GM23338 (cell line): ENCODE results near the gene NFKB1. TPM values are rescaled to one million over a fixed set of nuclear protein-coding genes. Genes with fewer than 3 reads are reported as not detected.

ENCODE experiments used
- ATAC-seq: fragments of 200-7000 bp; cut with Tn5 transposase; 3 replicates; pipeline ENCODE4 v1.9.1; 2020
- DNase-seq: peaks from one replicate; pipeline ENCODE4 v3.0.0-alpha.2; 2015; ENCODE audit warnings: low spot score
- H2AFZ ChIP-seq: fragments of 200-600 bp; sonication (generic); 2 replicates; pipeline ENCODE4 v1.8.0; 2016; ENCODE audit warnings: antibody characterized with exemption, mild to moderate bottlenecking, moderate library complexity
- H3F3A ChIP-seq: fragments of 200-600 bp; sonication (generic); replicated peaks from 2 replicates; pipeline ENCODE4 v1.8.0; 2017; ENCODE audit warnings: antibody characterized with exemption, mixed run types, low read depth
- H3K27ac ChIP-seq: fragments of 200-600 bp; sonication (generic); 2 replicates; pipeline ENCODE4 v1.6.1; 2016; ENCODE audit warnings: low read depth
- H3K27me3 ChIP-seq: fragments of 200-600 bp; sonication (generic); 2 replicates; pipeline ENCODE4 v1.8.0; 2016; ENCODE audit warnings: mild to moderate bottlenecking, mixed run types, moderate library complexity; ENCODE audit not compliant: insufficient read depth
- H3K36me3 ChIP-seq: fragments of 200-600 bp; sonication (generic); 2 replicates; pipeline ENCODE4 v1.8.0; 2016; ENCODE audit warnings: mild to moderate bottlenecking; ENCODE audit not compliant: insufficient read depth
- H3K4me1 ChIP-seq: fragments of 200-600 bp; sonication (generic); 2 replicates; pipeline ENCODE4 v1.8.0; 2016; ENCODE audit warnings: mild to moderate bottlenecking, moderate library complexity; ENCODE audit not compliant: insufficient read depth
- H3K4me2 ChIP-seq: fragments of 200-600 bp; sonication (generic); 2 replicates; pipeline ENCODE4 v1.7.1; 2017; ENCODE audit warnings: mixed run types
- H3K4me3 ChIP-seq: fragments of 200-600 bp; sonication (generic); 2 replicates; pipeline ENCODE4 v1.6.1; 2016; ENCODE audit warnings: mixed run types
- H3K79me2 ChIP-seq: fragments of 200-600 bp; sonication (generic); replicated peaks from 2 replicates; pipeline ENCODE4 v1.8.0; 2017; ENCODE audit warnings: mild to moderate bottlenecking; ENCODE audit not compliant: insufficient read depth
- H3K9me2 ChIP-seq: fragments of 200-600 bp; sonication (generic); 2 replicates; pipeline ENCODE4 v1.8.0; 2017; ENCODE audit not compliant: insufficient read depth
- H4K20me1 ChIP-seq: fragments of 200-600 bp; sonication (generic); replicated peaks from 2 replicates; pipeline ENCODE4 v1.8.0; 2017; ENCODE audit warnings: mild to moderate bottlenecking; ENCODE audit not compliant: insufficient read depth
- H3K27ac Mint-ChIP-seq: 2 replicates; pipeline ENCODE4 v1.8.0; 2020; ENCODE audit warnings: inconsistent platforms, mild to moderate bottlenecking, moderate library complexity, mixed read lengths
- H3K27me3 Mint-ChIP-seq: 3 replicates; pipeline ENCODE4 v1.8.0; 2022; ENCODE audit warnings: low read depth, mild to moderate bottlenecking, moderate library complexity, mixed read lengths, inconsistent platforms; ENCODE audit not compliant: insufficient read depth, poor library complexity
- H3K36me3 Mint-ChIP-seq: 3 replicates; pipeline ENCODE4 v1.8.0; 2021; ENCODE audit warnings: low read depth, mild to moderate bottlenecking, inconsistent platforms, moderate library complexity, mixed read lengths
- H3K4me1 Mint-ChIP-seq: 3 replicates; pipeline ENCODE4 v1.8.0; 2020; ENCODE audit warnings: mild to moderate bottlenecking, inconsistent platforms, mixed read lengths
- H3K4me3 Mint-ChIP-seq: 3 replicates; pipeline ENCODE4 v1.8.0; 2021; ENCODE audit warnings: moderate library complexity, mild to moderate bottlenecking, inconsistent platforms, mixed read lengths
- H3K9me3 Mint-ChIP-seq: 3 replicates; pipeline ENCODE4 v1.8.0; 2020; ENCODE audit warnings: moderate library complexity, mild to moderate bottlenecking, inconsistent platforms, mixed read lengths
- CREB1 ChIP-seq: fragments of 250-450 bp; sonication (Bioruptor Pico); IDR thresholded peaks from 2 replicates; pipeline ENCODE4 v1.5.0; 2020; ENCODE audit warnings: low read depth, mild to moderate bottlenecking, moderate library complexity
- EZH2phosphoT487 ChIP-seq: fragments of 200-600 bp; sonication (generic); IDR thresholded peaks from one replicate; pipeline ENCODE4 v1.8.1; 2018; ENCODE audit warnings: antibody characterized with exemption; ENCODE audit not compliant: unreplicated experiment
- JUNB ChIP-seq: IDR thresholded peaks from one replicate; pipeline ENCODE4 v1.6.1; 2016; ENCODE audit warnings: antibody characterized with exemption; ENCODE audit not compliant: unreplicated experiment
- STAT1 ChIP-seq: IDR thresholded peaks from one replicate; pipeline ENCODE4 v1.6.1; 2016; ENCODE audit warnings: antibody characterized with exemption; ENCODE audit not compliant: unreplicated experiment
- ZNF114 ChIP-seq: fragments of 250-450 bp; sonication (Bioruptor Pico); IDR thresholded peaks from 2 replicates; pipeline ENCODE4 v1.5.0; 2020; ENCODE audit warnings: mild to moderate bottlenecking, moderate library complexity
- ZNF331 ChIP-seq: fragments of 250-450 bp; sonication (Bioruptor Pico); IDR thresholded peaks from 2 replicates; pipeline ENCODE4 v1.5.0; 2020; ENCODE audit warnings: low read depth, mild to moderate bottlenecking, moderate library complexity
- polyA plus RNA-seq: library from polyadenylated mRNA; unstranded; fragments of >200 nt; fragmentation: Nextera tagmentation; extraction: Ambion mirVana; gene quantifications from 2 replicates; pipeline ENCODE4 v1.2.1, GENCODE V29; 2016
- total RNA-seq: library from RNA; depleted of rRNA; stranded (reverse); fragments of >200 nt; shearing (Covaris generic); gene quantifications from 2 replicates; pipeline ENCODE4 v1.2.3, GENCODE V29; 2014
- TF ChIP-seq, protein P1 (sequence below): IDR thresholded peaks from one replicate; pipeline ENCODE4 v1.6.1; 2018; ENCODE audit warnings: antibody characterized with exemption; ENCODE audit not compliant: unreplicated experiment
- TF ChIP-seq, protein P2 (sequence below): IDR thresholded peaks from 2 replicates; pipeline ENCODE4 v1.6.1; 2016; ENCODE audit warnings: antibody characterized with exemption
- TF ChIP-seq, protein P3 (sequence below), 2 experiments: fragments of 200-600 bp in 1 of 2; sonication (generic) in 1 of 2; conservative IDR thresholded peaks; 2 replicates each; pipeline versions ENCODE4 v1.5.1 to v1.6.1; 2016 to 2017; ENCODE audit warnings: antibody characterized with exemption in 2 of 2, low read depth in 2 of 2, mild to moderate bottlenecking in 2 of 2, moderate library complexity in 1 of 2

NFKB1 gene
- total and polyA plus RNA-seq, 2 experiments from 2014 or later: 0.82 to 4.6 TPM

DNA sequence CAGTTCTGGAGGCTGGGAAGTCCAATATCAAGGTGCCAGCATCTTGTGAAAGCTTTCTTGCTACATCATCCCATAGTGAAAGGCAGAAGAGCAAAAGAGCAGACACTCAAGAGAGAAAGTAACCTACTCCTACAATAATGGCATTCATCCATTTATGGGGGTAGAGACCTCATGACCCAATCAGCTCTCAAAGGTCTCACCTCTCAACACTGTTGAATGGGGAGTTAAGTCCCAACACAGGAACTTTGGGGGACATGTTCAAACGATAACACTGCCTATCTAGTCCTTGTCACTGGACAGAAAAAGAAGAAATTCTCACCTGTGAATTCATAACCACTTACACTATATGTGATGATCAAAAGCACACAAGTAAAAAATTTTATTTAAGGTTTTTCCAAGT, 6.6 kb upstream of the NFKB1 start (continued):
- TF ChIP-seq, protein P1, sequence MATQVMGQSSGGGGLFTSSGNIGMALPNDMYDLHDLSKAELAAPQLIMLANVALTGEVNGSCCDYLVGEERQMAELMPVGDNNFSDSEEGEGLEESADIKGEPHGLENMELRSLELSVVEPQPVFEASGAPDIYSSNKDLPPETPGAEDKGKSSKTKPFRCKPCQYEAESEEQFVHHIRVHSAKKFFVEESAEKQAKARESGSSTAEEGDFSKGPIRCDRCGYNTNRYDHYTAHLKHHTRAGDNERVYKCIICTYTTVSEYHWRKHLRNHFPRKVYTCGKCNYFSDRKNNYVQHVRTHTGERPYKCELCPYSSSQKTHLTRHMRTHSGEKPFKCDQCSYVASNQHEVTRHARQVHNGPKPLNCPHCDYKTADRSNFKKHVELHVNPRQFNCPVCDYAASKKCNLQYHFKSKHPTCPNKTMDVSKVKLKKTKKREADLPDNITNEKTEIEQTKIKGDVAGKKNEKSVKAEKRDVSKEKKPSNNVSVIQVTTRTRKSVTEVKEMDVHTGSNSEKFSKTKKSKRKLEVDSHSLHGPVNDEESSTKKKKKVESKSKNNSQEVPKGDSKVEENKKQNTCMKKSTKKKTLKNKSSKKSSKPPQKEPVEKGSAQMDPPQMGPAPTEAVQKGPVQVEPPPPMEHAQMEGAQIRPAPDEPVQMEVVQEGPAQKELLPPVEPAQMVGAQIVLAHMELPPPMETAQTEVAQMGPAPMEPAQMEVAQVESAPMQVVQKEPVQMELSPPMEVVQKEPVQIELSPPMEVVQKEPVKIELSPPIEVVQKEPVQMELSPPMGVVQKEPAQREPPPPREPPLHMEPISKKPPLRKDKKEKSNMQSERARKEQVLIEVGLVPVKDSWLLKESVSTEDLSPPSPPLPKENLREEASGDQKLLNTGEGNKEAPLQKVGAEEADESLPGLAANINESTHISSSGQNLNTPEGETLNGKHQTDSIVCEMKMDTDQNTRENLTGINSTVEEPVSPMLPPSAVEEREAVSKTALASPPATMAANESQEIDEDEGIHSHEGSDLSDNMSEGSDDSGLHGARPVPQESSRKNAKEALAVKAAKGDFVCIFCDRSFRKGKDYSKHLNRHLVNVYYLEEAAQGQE: no peak
- TF ChIP-seq EZH2phosphoT487 (no peak), ZNF114 (CRISPR knock-in tag) (no peak), ZNF331 (CRISPR knock-in tag) (no peak)
- TF ChIP-seq, protein P2, sequence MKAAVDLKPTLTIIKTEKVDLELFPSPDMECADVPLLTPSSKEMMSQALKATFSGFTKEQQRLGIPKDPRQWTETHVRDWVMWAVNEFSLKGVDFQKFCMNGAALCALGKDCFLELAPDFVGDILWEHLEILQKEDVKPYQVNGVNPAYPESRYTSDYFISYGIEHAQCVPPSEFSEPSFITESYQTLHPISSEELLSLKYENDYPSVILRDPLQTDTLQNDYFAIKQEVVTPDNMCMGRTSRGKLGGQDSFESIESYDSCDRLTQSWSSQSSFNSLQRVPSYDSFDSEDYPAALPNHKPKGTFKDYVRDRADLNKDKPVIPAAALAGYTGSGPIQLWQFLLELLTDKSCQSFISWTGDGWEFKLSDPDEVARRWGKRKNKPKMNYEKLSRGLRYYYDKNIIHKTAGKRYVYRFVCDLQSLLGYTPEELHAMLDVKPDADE: no peak

DNA sequence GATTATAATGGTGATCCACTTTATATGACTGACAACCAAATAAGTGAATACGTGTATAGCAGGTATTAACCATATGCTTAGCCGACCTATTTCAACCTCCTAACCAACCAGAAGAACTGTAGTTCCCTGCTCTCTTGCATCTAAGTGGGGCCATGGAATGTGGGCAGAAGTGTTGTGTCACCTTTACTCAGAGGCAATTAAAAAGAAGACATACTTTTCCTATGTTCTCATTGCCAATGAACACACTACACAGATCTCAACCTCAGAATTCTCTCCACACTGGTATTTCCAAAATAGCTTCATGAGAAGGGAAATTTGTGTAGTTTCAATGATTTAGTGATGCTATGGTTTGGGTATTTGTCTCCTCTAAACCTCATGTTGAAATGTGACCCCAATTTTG, 3.2 kb upstream of the NFKB1 start:
- peaks cover 11% of the 10 kb centered on the region; the same call in 1 of the 3 replicates for H3K4me1 Mint-ChIP-seq
- Histone ChIP-seq H3K4me1 (peaks cover 6% of the 10 kb centered on the region; the same call in 1 of the 2 replicates), H4K20me1 (no peaks in the 10 kb centered on the region), H3K36me3 (no peaks in the 10 kb centered on the region), H3K27me3 (peaks cover 24% of the 10 kb centered on the region), H3K4me3 (no peak overlapping the region), H3K79me2 (no peaks in the 10 kb centered on the region), H2AFZ (no peak overlapping the region), H3F3A (no peaks in the 10 kb centered on the region), H3K4me2 (no peak overlapping the region), H3K9me2 (no peaks in the 10 kb centered on the region), H3K27ac (no peak overlapping the region)
- TF ChIP-seq EZH2phosphoT487 (no peak), ZNF331 (CRISPR knock-in tag) (no peak), ZNF114 (CRISPR knock-in tag) (no peak), JUNB (no peak), STAT1 (no peak), CREB1 (CRISPR knock-in tag) (no peak)
- TF ChIP-seq, protein P1: no peak
- TF ChIP-seq, protein P3, sequence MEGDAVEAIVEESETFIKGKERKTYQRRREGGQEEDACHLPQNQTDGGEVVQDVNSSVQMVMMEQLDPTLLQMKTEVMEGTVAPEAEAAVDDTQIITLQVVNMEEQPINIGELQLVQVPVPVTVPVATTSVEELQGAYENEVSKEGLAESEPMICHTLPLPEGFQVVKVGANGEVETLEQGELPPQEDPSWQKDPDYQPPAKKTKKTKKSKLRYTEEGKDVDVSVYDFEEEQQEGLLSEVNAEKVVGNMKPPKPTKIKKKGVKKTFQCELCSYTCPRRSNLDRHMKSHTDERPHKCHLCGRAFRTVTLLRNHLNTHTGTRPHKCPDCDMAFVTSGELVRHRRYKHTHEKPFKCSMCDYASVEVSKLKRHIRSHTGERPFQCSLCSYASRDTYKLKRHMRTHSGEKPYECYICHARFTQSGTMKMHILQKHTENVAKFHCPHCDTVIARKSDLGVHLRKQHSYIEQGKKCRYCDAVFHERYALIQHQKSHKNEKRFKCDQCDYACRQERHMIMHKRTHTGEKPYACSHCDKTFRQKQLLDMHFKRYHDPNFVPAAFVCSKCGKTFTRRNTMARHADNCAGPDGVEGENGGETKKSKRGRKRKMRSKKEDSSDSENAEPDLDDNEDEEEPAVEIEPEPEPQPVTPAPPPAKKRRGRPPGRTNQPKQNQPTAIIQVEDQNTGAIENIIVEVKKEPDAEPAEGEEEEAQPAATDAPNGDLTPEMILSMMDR (conservative IDR thresholded peaks at IDR 0.05; ENCODE audit: low read depth in 2 of 2): no peak
- TF ChIP-seq, protein P2: no peak
- no peaks in the 10 kb centered on the region; the same call in 2 of the 3 replicates for H3K36me3 Mint-ChIP-seq
- H3K4me3 Mint-ChIP-seq: no peak overlapping the region
- no peaks in the 10 kb centered on the region; the same call in 2 of the 3 replicates for H3K9me3 Mint-ChIP-seq
- no peak for ATAC-seq
- no peak for DNase-seq
- H3K27ac Mint-ChIP-seq: no peak overlapping the region
- peaks cover 8% of the 10 kb centered on the region for H3K27me3 Mint-ChIP-seq
